GM19023 (cell line): ENCODE data around the gene PNMA6A.
A peak's percentile ranks its signal among the peaks of the same experiment; 100 is the strongest.
"Not testable (repeated sequence)": the region's sequence is repeated elsewhere in the genome, so short reads cannot be mapped to it uniquely, and the experiment has no call there.

Experiments
- ATAC-seq: cut with Tn5 transposase; IDR thresholded peaks from one replicate; pipeline ENCODE4 v1.9.1; 2021; ENCODE audit warnings: mild to moderate bottlenecking, moderate library complexity; ENCODE audit not compliant: unreplicated experiment

The PNMA6A gene

DNA sequence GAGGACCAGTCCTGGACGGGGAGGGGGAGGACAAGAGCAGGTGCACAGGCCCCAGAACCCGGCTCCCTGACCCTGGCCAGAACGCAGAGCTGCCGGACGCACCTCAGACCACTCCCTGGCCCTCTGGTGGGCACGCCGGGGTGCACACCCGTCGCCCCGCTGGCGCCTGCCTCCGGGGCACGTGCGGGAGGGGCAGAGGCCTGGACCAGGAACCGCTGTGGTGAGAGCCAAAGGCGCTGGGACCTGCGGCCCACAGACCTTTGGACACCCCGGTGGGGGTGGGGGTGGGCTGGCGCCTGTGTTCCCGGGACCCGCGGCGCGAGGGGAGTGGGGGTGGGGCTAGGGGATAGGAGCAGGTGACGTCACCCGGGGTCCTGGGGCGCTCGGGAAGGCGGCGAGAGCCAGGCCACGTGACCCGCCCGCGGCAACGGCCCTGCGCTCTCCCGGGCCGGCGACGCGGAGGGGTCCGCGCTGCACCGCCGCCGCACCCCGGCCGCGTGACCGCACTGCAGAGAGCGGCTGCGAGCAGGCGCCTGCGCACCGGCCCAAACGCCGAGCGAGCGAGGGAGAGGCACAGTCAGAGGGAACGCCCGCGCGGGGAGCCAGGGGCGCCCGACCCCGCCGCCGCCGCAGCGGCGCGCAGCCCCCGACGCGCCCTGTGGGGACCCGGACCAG, at the start of gene PNMA6A:
TSS of gene PNMA6A (plus strand) at position 546 of the 675 bp plus-strand sequence. CDS start 609 bp downstream, outside the sequence.
- not testable (repeated sequence) for ATAC-seq

DNA sequence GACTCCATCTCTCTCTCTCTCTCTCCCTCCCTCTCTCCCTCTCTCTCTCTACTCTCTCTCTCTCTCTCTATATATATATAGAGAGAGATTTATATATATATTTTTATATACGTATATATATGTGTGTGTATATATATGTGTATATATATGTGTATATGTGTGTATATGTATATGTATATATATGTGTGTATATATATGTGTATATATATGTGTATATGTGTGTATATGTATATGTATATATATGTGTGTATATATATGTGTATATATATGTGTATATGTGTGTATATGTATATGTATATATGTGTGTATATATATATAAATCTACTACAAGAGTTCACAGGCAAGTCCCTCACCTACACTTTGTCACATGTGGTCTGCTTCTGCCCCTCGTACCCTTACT, 45.8 kb upstream of the PNMA6A start:
- not testable (repeated sequence) for ATAC-seq

GRCh38 chrX:153028487-153028886, 43.8 kb upstream of the PNMA6A start:
- not testable (repeated sequence) for ATAC-seq

GRCh38 chrX:153029162-153029561, 43.1 kb upstream of the PNMA6A start:
- no peak for ATAC-seq

DNA sequence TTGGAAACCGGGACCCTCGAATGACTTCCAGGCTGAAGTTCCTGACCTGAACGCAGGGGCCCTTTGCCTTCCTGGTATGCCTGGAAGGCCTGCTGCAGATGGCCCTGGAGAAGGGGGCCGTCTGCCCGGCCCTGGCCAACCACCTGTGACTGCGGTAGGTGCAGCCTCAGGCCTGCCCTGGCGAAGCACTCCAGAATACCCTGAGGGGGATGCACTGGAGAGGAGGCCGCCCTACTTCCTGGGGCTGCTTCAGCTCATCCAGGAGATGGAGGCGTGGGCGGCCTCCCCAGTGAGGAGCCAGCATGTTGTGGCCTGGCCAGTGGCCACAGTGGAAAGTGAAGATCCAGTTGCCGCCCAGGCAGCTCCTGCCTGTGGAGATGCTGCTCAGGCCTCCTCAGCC, 42.4 kb upstream of the PNMA6A start:
- no peak for ATAC-seq

DNA sequence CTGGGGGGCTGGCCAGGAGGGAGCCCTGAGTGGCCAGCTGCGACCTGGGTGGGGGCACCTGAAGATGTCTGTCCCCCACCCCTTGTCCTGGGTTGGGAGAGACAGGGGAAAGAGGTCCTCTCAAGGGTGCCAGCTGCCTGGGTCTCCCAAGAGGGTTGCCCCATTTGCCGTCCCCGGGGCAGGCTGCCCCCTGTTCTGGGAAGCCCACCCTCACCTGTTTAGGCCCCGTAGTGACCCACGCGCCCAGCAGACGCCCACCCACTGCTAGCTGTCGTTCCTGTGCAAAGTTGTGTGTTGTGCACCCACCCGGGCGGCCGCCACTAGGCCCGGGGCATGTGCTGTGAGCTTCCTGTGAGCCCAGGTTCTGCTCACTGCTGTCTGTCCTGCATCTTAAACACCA, 41.5 kb upstream of the PNMA6A start:
- ATAC-seq: no peak

- ATAC-seq: peak; percentile 87
Measured at GRCh38 chrX:153032397-153033118, 39.7 kb upstream of the PNMA6A start.

DNA sequence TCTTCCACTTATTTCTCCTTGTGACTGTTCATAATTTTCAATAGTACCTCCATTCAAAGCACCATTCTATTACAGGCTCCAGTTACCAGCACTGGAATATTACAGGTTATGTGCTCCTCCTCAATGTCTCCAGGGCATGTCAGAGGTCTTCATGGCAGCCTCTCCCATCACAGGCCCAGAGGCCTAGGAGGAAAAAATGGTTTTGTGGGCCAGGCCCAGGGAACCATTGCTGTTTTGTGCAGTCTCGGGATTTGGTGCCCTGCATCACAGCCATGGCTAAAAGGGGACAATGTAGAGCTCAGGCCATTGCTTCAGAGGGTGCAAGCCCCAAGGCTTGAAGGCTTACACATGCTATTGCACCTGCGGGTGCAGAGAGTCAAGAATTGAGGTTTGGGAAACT, 23.2 kb upstream of the PNMA6A start:
- ATAC-seq: no peak

DNA sequence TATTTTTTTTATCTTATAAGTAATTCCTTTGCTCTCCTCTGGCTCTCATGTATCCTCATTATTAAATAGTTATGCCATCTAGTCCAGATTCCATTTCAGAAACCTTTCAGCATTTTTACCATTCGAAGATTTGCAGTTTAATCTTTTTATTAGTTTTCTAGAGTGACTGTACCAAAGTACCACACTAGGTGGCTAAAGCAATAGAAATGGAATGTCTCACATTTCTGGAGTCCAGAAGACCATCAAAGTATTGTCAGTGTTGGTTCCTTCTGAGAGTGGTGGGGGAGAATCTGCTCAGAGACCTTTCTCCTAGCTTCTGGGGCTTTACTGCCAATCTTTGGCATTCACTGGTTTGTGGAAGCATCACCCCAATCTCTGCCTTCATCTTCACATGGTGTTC, 19.7 kb upstream of the PNMA6A start:
- no peak for ATAC-seq

GRCh38 chrX:153055871-153056749, 16.1 kb upstream of the PNMA6A start, which contains the start of gene PNMA3:
TSS of gene PNMA3 (plus strand) at chrX:153056470. CDS start at chrX:153057056, 586 bp downstream.
- ATAC-seq: no peak

GRCh38 chrX:153057281-153057680, 15.0 kb upstream of the PNMA6A start:
- ATAC-seq: no peak

DNA sequence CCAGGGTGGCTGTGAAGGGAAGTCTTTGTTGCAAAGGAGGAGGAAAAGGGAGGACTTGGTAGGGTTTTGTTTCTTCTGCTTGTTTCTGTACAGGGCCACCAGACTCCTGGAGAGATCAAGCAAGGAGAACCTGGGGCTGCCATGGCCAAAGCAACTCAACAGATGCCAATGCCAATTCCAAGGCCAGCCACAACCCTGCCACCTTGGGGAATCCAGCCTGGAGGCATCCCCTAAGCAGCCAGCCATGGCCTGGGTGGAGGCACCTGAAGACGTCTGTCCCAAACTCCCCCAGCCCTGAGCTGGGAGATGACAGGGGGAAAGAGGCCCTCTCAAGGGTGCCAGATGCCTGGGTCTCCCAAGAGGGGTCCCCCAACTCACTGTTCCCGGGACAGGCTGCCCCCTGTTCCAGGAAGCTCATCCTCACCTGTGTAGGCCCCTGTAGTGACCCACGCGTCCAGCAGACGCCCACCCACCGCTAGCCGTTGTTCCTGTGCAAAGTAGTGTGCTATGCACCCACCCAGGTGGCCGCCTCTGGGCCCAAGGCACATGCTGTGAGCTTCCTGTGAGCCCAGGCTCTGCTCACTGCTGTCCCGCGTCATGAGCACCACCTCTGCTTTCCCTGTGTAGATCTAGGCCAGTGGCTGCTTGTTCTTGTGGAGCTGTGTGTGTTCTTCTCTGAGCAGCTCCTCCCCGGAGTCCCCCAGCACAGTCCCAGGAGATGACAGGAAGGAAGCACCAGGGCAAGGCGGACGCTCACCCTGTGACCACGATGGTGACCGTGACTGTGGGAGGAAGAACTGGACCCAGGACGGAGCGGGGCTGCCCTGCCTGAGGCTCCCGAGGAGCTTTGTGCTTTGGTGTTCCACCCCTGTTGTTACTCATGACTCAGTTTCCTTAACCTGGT, 12.8 kb upstream of the PNMA6A start:
- ATAC-seq: no peak

GRCh38 chrX:153060095-153060445, 12.2 kb upstream of the PNMA6A start:
- no peak for ATAC-seq

GRCh38 chrX:153061732-153062131, 10.5 kb upstream of the PNMA6A start:
- ATAC-seq: no peak

- ATAC-seq: no peak
Measured at GRCh38 chrX:153063315-153063714, 8.9 kb upstream of the PNMA6A start.

DNA sequence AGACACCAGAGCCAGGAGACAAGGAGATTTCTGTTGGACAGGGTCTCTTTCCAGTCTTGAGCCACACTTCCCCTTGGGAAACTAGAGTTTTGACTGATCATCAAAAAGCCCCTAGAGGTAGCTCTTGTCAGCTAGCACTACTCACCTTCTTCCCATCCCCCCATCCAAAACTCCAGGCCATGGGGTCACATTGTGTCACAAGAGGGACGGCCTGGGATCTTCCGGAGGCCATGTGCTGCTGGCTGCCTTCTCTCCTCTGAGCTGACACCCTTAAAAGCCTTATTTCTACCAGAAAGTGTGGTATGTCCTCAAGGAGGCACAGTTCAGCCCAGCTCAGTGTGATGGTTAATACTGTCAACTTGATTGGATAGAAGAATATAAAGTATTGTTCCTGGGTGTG, 8.2 kb upstream of the PNMA6A start:
- ATAC-seq: no peak

DNA sequence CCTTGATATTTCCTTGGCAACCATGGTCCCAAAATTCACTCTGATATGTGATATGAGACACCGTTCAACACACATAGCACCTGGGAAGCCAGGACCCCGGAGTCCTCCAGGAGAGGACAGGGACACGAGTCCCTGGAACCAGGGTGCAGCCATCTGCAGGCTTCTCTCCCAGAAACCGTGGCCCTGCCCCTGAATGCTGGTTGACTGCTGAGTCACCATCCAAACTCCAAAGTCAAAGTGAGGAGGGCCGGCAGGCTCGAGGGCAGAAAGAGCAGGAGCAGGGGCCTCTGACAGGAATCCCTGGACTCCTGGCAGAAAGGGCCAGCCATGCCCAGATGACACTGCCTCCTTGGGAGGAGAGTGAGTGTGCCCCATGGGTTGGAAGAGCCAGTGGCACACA, 6.9 kb upstream of the PNMA6A start:
- ATAC-seq: no peak

DNA sequence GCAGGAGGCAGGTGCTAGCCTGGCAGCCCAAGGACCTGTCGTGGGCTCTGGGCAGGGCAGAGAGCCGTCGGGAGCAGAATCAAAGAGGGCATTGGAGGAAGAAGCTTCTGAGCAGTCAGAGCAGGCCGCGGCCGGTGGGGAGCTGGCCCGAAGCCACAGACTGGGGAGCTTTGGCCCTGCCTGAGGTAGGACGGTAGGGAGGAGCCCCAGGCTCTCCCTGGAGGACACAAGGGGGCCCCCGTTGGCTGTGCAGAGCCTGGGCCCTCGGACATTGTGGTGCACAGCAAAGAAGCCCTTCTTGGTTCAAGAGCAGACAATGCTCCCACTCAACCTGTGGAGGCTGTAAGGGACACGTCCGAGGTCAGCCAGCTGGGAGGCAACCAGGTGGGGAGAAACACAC, 5.9 kb upstream of the PNMA6A start:
- ATAC-seq: not testable (repeated sequence)

- ATAC-seq: not testable (repeated sequence)
Measured at GRCh38 chrX:153073331-153073730, 1.1 kb downstream of the PNMA6A start.

DNA sequence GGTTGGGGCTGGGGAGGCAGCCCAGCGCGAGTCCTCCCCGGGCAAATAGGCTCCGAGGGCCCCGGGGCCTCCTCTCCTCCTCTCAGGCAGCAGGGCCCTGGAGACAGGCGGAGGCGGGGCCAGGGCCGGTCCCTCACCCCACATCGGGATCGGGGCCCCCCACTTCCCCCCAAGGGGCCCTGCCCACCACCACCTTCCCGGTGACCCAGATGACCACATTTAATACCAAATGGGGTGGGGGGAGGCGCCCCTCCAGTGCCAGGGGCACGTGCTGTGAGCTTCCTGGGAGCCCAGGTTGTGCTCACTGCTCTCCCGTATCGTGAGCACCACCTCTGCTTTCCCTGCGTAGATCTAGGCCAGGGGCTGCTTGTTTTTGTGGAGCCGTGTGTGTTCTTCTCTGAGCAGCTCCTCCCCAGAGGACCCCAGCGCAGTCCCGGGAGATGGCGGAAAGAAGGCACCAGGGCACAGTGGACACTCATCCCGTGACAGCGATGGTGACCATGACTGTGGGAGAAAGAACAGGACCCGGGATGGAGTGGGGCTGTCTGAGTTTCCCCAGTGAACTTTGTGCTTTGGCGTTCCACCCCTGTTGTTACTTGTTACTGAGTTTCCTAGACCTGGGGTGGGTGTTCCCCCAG, 2.1 kb downstream of the PNMA6A start:
- ATAC-seq: no peak
